K562 (cell line): ENCODE data around the gene APBB2. TPM values are rescaled to one million over a fixed set of nuclear protein-coding genes. Genes with fewer than 3 reads are reported as not detected.

Experiments used
- HOXB6 ChIP-seq: fragments of 250-450 bp; sonication (Bioruptor Pico); IDR thresholded peaks from 2 replicates; pipeline ENCODE4 v1.5.1; 2022; ENCODE audit warnings: mild to moderate bottlenecking, borderline replicate concordance
- ILK ChIP-seq: fragments of 450-650 bp; IDR thresholded peaks from 2 replicates; pipeline ENCODE4 v1.6.1; 2016; ENCODE audit warnings: missing genetic modification characterization, low read depth, mild to moderate bottlenecking, missing compliant biosample characterization, moderate library complexity, borderline replicate concordance
- NKRF ChIP-seq: fragments of 450-650 bp; IDR thresholded peaks from 2 replicates; pipeline ENCODE4 v1.6.1; 2016; ENCODE audit warnings: borderline replicate concordance
- POLR3G ChIP-seq: IDR thresholded peaks from 2 replicates; pipeline ENCODE4 v1.6.1; 2011; ENCODE audit not compliant: insufficient read length, insufficient replicate concordance; ENCODE audit errors: extremely low read depth
- RCOR1 ChIP-seq, 2 experiments: IDR thresholded peaks; 2 replicates each; pipeline ENCODE4 v1.6.1; 2012; ENCODE audit warnings: low read depth in 2 of 2, low read length in 2 of 2, borderline replicate concordance in 1 of 2, improper control_type of control experiment in 1 of 2
- SRSF9 ChIP-seq: fragments of 200-400 bp; formaldehyde crosslinking; IDR thresholded peaks from 2 replicates; pipeline ENCODE4 v1.6.1; 2017; ENCODE audit warnings: low read depth, low read length, borderline replicate concordance
- TFAP4 ChIP-seq: sonication (generic); formaldehyde crosslinking; IDR thresholded peaks from 2 replicates; pipeline ENCODE4 v1.8.0; 2022; ENCODE audit warnings: missing genetic modification reagents, mild to moderate bottlenecking, moderate library complexity, borderline replicate concordance
- YBX1 ChIP-seq: fragments of 450-650 bp; IDR thresholded peaks from 2 replicates; pipeline ENCODE4 v1.7.1; 2016; ENCODE audit warnings: mild to moderate bottlenecking
- ZNF217 ChIP-seq: sonication (generic); formaldehyde crosslinking; IDR thresholded peaks from 2 replicates; pipeline ENCODE4 v1.8.0; 2022; ENCODE audit warnings: mild to moderate bottlenecking, missing genetic modification reagents
- ZNF76 ChIP-seq: fragments of 250-450 bp; sonication (Bioruptor Pico); IDR thresholded peaks from 2 replicates; pipeline ENCODE4 v1.4.0; 2020; ENCODE audit warnings: mild to moderate bottlenecking, moderate library complexity, borderline replicate concordance
- polyA plus RNA-seq, 8 experiments: library from polyadenylated mRNA; depleted of rRNA in 4 of 8; stranded (reverse) in 5 of 8; unstranded in 3 of 8; fragments of >200 nt; fragmentation: Nextera tagmentation in 2 of 8; fragmentation: Illumina TruSeq in 1 of 8; extraction: Ambion mirVana in 2 of 8; extraction: Trizol in 1 of 8; gene quantifications; 2 replicates each; pipeline versions ENCODE4 v1.2.1 to v1.2.3, GENCODE V29; 2011 to 2014; ENCODE audit warnings: inconsistent platforms in 1 of 8, missing spikeins in 1 of 8
- total RNA-seq, 7 experiments: library from RNA; depleted of rRNA in 6 of 7; stranded (reverse); fragments of >200 nt in 6 of 7; fragmentation: Illumina TruSeq in 2 of 7; extraction: Trizol in 2 of 7; gene quantifications; 2 replicates each; pipeline versions ENCODE4 v1.2.1 to v1.2.3, GENCODE V29; 2011 to 2021; ENCODE audit warnings: low replicate concordance in 1 of 7
- TF ChIP-seq, protein P1 (sequence below): sonication (generic); formaldehyde crosslinking; IDR thresholded peaks from 2 replicates; pipeline ENCODE4 v1.8.1; 2023; ENCODE audit warnings: mild to moderate bottlenecking, missing genetic modification reagents, moderate library complexity
- TF ChIP-seq, protein P2 (sequence below): fragments of 250-450 bp; sonication (Bioruptor Pico); IDR thresholded peaks from 2 replicates; pipeline ENCODE4 v1.9.0; 2021; ENCODE audit warnings: mild to moderate bottlenecking

The APBB2 gene
- total and polyA plus RNA-seq, 9 of the 15 experiments (the other 6 are each of a cell fraction or from before 2014, with no cell fraction given), result 0.08 to 2.1 (median 1.4) TPM

DNA sequence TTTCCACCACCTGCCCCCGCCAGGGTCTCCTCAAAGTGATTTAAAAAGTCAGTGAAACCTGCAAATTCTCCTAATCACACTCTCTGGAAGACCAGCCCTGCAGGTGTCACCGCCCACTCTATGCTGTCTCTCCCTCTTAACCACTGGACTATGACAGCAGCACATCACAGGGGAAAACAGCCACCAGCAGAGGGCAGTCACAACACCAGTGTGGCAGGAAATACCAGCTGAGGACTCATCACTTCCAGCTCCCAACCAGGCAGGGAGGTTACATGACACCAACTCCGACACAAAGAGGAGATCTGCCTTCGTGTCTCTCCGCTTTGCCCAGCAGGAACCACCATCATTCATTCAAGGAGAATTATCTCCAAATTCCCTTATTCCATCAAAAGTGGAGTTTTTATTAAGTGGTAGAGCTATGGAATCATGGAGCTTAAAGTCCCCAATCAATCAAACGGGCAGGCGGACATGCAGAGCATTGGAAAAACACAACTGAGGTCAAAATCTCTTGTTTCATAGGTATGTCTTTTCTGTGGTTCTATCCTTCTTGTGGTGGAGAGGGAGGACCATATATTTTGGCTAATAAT is 373.3 kb downstream of the APBB2 start (continued):
- TF ChIP-seq NKRF, result no peak
- peak; percentile 52; the same call in 1 of the 2 replicates for TF ChIP-seq TFAP4
- TF ChIP-seq ILK (tag), result no peak
- TF ChIP-seq, protein P1, sequence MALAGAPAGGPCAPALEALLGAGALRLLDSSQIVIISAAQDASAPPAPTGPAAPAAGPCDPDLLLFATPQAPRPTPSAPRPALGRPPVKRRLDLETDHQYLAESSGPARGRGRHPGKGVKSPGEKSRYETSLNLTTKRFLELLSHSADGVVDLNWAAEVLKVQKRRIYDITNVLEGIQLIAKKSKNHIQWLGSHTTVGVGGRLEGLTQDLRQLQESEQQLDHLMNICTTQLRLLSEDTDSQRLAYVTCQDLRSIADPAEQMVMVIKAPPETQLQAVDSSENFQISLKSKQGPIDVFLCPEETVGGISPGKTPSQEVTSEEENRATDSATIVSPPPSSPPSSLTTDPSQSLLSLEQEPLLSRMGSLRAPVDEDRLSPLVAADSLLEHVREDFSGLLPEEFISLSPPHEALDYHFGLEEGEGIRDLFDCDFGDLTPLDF, result no peak
- TF ChIP-seq YBX1, result no peak
- TF ChIP-seq RCOR1 (IDR thresholded peaks at IDR 0.05; ENCODE audit: borderline replicate concordance in 1 of 2, low read depth in 2 of 2, low read length in 2 of 2), result 0 out of 4 replicates have a peak, but pooled peaks of 1 of the 2 experiments have one; percentile 4
- TF ChIP-seq ZNF217 (CRISPR knock-in tag), result no peak
- TF ChIP-seq HOXB6, result no peak
- TF ChIP-seq ZNF76, result no peak
- no peak for TF ChIP-seq SRSF9
- TF ChIP-seq POLR3G, result no peak
- TF ChIP-seq, protein P2, sequence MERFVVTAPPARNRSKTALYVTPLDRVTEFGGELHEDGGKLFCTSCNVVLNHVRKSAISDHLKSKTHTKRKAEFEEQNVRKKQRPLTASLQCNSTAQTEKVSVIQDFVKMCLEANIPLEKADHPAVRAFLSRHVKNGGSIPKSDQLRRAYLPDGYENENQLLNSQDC (CRISPR knock-in tag), result no peak
